Loucy (cell line): ENCODE results near the gene PCAT6.

ENCODE experiments used
- H2AFZ ChIP-seq: fragments of 200-600 bp; sonication (generic); 2 replicates; pipeline ENCODE4 v1.6.0; 2016; ENCODE audit warnings: antibody characterized with exemption, mild to moderate bottlenecking, low read length, moderate library complexity
- H3F3A ChIP-seq: fragments of 200-600 bp; 2 replicates; pipeline ENCODE4 v1.6.0; 2016; ENCODE audit warnings: antibody characterized with exemption, low read depth, mild to moderate bottlenecking
- H3K27me3 ChIP-seq: fragments of 200-600 bp; sonication (generic); 2 replicates; pipeline ENCODE4 v1.6.1; 2014; ENCODE audit warnings: low read length, mild to moderate bottlenecking; ENCODE audit not compliant: insufficient read depth, poor library complexity, severe bottlenecking
- H3K36me3 ChIP-seq: fragments of 200-600 bp; sonication (generic); 2 replicates; pipeline ENCODE4 v1.6.1; 2016; ENCODE audit warnings: low read length; ENCODE audit not compliant: insufficient read depth
- H3K4me1 ChIP-seq: fragments of 200-600 bp; sonication (generic); 2 replicates; pipeline ENCODE4 v1.5.1; 2014; ENCODE audit warnings: low read length, mild to moderate bottlenecking; ENCODE audit not compliant: insufficient read depth, poor library complexity, severe bottlenecking
- H3K4me2 ChIP-seq: fragments of 200-600 bp; sonication (generic); 2 replicates; pipeline ENCODE4 v1.6.0; 2014; ENCODE audit warnings: antibody characterized with exemption, low read length, low read depth, mild to moderate bottlenecking; ENCODE audit not compliant: poor library complexity, severe bottlenecking
- H3K4me3 ChIP-seq: fragments of 200-600 bp; sonication (generic); 2 replicates; pipeline ENCODE4 v1.5.1; 2014; ENCODE audit warnings: low read length, mild to moderate bottlenecking, mixed read lengths; ENCODE audit not compliant: poor library complexity, severe bottlenecking
- H3K79me2 ChIP-seq: fragments of 200-600 bp; sonication (generic); 2 replicates; pipeline ENCODE4 v1.6.1; 2014; ENCODE audit warnings: low read length; ENCODE audit not compliant: insufficient read depth
- H3K9ac ChIP-seq: fragments of 200-600 bp; sonication (generic); 2 replicates; pipeline ENCODE4 v1.6.0; 2014; ENCODE audit warnings: mild to moderate bottlenecking, low read depth, low read length, moderate library complexity; ENCODE audit not compliant: poor library complexity, severe bottlenecking
- H3K9me2 ChIP-seq: fragments of 200-600 bp; sonication (generic); replicated peaks from 2 replicates; pipeline ENCODE4 v1.6.1; 2016; ENCODE audit warnings: low read depth, low read length, mixed read lengths
- H3K9me3 ChIP-seq: fragments of 200-600 bp; sonication (generic); 2 replicates; pipeline ENCODE4 v1.6.1; 2014; ENCODE audit warnings: mild to moderate bottlenecking, antibody characterized with exemption, low read length, low read depth; ENCODE audit not compliant: insufficient read depth
- H4K20me1 ChIP-seq: fragments of 200-600 bp; sonication (generic); 2 replicates; pipeline ENCODE4 v1.6.0; 2014; ENCODE audit warnings: antibody characterized with exemption, low read length, mild to moderate bottlenecking; ENCODE audit not compliant: insufficient read depth, poor library complexity, severe bottlenecking
- CTCF ChIP-seq: fragments of 200-600 bp; sonication (generic); conservative IDR thresholded peaks from 2 replicates; pipeline ENCODE4 v1.5.1; 2014; ENCODE audit warnings: mild to moderate bottlenecking, antibody characterized with exemption, low read length
- EZH2phosphoT487 ChIP-seq: fragments of 200-600 bp; IDR thresholded peaks from 2 replicates; pipeline ENCODE4 v1.6.1; 2018; ENCODE audit warnings: antibody characterized with exemption, mild to moderate bottlenecking, moderate library complexity, borderline replicate concordance

Gene PCAT6

GRCh38 chr1:202852163-202852904 is 41.6 kb downstream of the PCAT6 start:
- H3K4me3 ChIP-seq, result no peak overlapping the region
- H2AFZ ChIP-seq, result peak overlapping the region; percentile 100
- no peaks in the 10 kb centered on the region for H3K36me3 ChIP-seq
- no peaks in the 10 kb centered on the region for H3K79me2 ChIP-seq
- no peaks in the 10 kb centered on the region for H3K9me3 ChIP-seq
- peaks cover 8% of the 10 kb centered on the region for H3K4me1 ChIP-seq
- no peaks in the 10 kb centered on the region for H3K27me3 ChIP-seq
- H3K9me2 ChIP-seq, result no peaks in the 10 kb centered on the region
- H4K20me1 ChIP-seq, result no peaks in the 10 kb centered on the region
- no peaks in the 10 kb centered on the region for H3F3A ChIP-seq
- no peak overlapping the region for H3K4me2 ChIP-seq
- TF ChIP-seq EZH2phosphoT487 (no peak), CTCF (peak; percentile 92)
- no peak overlapping the region for H3K9ac ChIP-seq

DNA sequence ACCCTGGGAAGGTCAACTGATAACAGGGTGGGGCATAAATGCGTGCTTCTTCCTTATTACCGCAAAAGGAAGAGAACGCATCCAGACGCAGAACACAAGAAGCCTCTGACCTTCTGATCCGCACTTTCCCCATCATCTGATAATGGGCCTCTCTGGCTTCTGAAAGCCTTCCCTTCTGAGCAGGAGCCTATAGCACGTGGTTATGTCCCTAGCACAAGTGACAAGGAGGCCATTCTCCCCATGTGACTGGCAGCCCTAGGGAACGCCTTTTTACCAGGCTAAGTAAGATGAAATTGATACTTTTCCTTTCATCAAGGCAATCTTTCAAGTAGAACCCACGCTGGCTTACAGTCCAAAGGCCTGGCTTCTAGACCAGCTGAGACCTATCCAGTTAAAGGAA is 44.0 kb downstream of the PCAT6 start:
- no peaks in the 10 kb centered on the region for H3K9me3 ChIP-seq
- H3K27me3 ChIP-seq, result no peaks in the 10 kb centered on the region
- no peaks in the 10 kb centered on the region for H3F3A ChIP-seq
- no peaks in the 10 kb centered on the region for H3K36me3 ChIP-seq
- TF ChIP-seq CTCF (no peak), EZH2phosphoT487 (no peak)
- peaks cover 8% of the 10 kb centered on the region for H3K4me1 ChIP-seq
- no peak overlapping the region for H3K9ac ChIP-seq
- no peak overlapping the region for H3K4me2 ChIP-seq
- H4K20me1 ChIP-seq, result no peaks in the 10 kb centered on the region
- no peak overlapping the region for H2AFZ ChIP-seq
- no peak overlapping the region for H3K4me3 ChIP-seq
- no peaks in the 10 kb centered on the region for H3K79me2 ChIP-seq
- no peaks in the 10 kb centered on the region for H3K9me2 ChIP-seq

DNA sequence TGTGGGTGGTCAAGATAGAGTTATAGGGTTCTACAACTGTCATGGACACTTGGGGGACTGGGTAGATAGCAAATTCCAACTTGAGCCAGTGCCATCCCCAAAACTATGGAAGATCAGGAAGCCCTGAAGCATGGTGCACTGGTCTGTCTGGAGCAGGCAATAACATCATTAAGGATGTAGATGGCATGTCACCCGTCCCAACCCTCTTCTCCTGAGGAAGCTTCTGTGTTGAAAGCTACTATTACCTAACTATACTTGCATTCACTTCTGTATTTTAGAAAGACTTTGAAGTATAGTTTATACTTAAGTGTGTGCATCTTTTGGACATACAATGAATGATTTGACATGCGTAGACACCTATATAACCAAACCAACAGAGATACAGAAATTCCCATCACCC is 45.3 kb downstream of the PCAT6 start:
- TF ChIP-seq CTCF, result no peak
- H3K27me3 ChIP-seq, result no peaks in the 10 kb centered on the region
- no peak overlapping the region for H3K4me3 ChIP-seq
- H3K79me2 ChIP-seq, result no peaks in the 10 kb centered on the region
- no peak overlapping the region for H2AFZ ChIP-seq
- no peaks in the 10 kb centered on the region for H3K9me3 ChIP-seq
- H3K4me1 ChIP-seq, result peaks cover 2% of the 10 kb centered on the region
- H3K4me2 ChIP-seq, result no peak overlapping the region
- H3F3A ChIP-seq, result no peaks in the 10 kb centered on the region
- no peaks in the 10 kb centered on the region for H4K20me1 ChIP-seq
- H3K36me3 ChIP-seq, result no peaks in the 10 kb centered on the region
- H3K9me2 ChIP-seq, result no peaks in the 10 kb centered on the region
- H3K9ac ChIP-seq, result no peak overlapping the region
